ENCODE measurements around the gene HIGD1B. TPM values are rescaled to one million over a fixed set of nuclear protein-coding genes. Genes with fewer than 3 reads are reported as not detected.

Gene HIGD1B
- total and polyA plus RNA-seq, 2 of the 4 experiments (the other 2 are of a cell fraction): not detected

GRCh38 chr17:44828919-44829522 lies 18.7 kb upstream of the HIGD1B start:
- CTCF ChIA-PET: no interaction called here
- intact Hi-C loops (cut with micrococcal nuclease): loop anchor here (1.0 kb wide), 1 partner anchor 50 kb away; no protein-coding TSS in a partner anchor
- Histone ChIP-seq H4K5ac (ENCODE audit: low read depth, low read length) (peak overlapping the region; percentile 0; the same call in 1 of the 2 replicates), H3K4me3 (ENCODE audit: insufficient read depth, low read depth, low read length) (peak overlapping the region; percentile 77), H2AK5ac (ENCODE audit: low read depth, low read length) (peak overlapping the region; percentile 14; the same call in 1 of the 2 replicates), H3K4ac (ENCODE audit: low read depth, low read length) (peak overlapping the region; percentile 77), H3K56ac (ENCODE audit: extremely low read depth, insufficient read depth, low read length) (peak overlapping the region; percentile 84), H4K8ac (ENCODE audit: low read depth in 2 of 2, low read length in 2 of 2) (peak overlapping the region; percentile 9 to 78; a peak in 2 of 4 replicates), H3K4me1 (ENCODE audit: control insufficient read depth, insufficient read depth, low read length) (peaks cover 2% of the 10 kb centered on the region), H4K20me1 (ENCODE audit: insufficient read depth, low read length) (peaks cover 7% of the 10 kb centered on the region; the same call in 1 of the 2 replicates), H2BK15ac (ENCODE audit: low read depth, low read length) (peak overlapping the region; percentile 72; the same call in 2 of the 3 replicates), H3K4me2 (ENCODE audit: low read depth, low read length) (peak overlapping the region; percentile 97), H3K14ac (replicated peaks; ENCODE audit: low read depth, low read length) (peak overlapping the region; percentile 95), H3K27ac (ENCODE audit: insufficient read depth, low read length) (peak overlapping the region; percentile 86), H2BK20ac (ENCODE audit: low read depth, low read length) (peak overlapping the region; percentile 0; the same call in 1 of the 2 replicates), H3K27me3 (ENCODE audit: control insufficient read depth, insufficient read depth, low read length) (no peaks in the 10 kb centered on the region), H3K18ac (ENCODE audit: low read depth, low read length) (peak overlapping the region; percentile 56), H3K23ac (ENCODE audit: low read depth, low read length) (peak overlapping the region; percentile 91), H3K9me3 (ENCODE audit: control insufficient read depth, insufficient read depth, low read length) (no peaks in the 10 kb centered on the region), H2AFZ (replicated peaks; ENCODE audit: low read length, poor library complexity) (peak overlapping the region; percentile 88), H3K36me3 (ENCODE audit: control insufficient read depth, insufficient read depth, low read length) (no peaks in the 10 kb centered on the region), H3K79me1 (ENCODE audit: low read depth in 1 of 2, low read length in 2 of 2) (peaks cover 6 to 22% of the 10 kb centered on the region in 2 experiments; a peak in 2 of 4 replicates), H4K91ac (ENCODE audit: insufficient read depth, low read depth, low read length) (peak overlapping the region; percentile 76), H2AK9ac (replicated peaks; ENCODE audit: low read depth, low read length, poor library complexity) (peak overlapping the region; percentile 94), H3K9ac (ENCODE audit: low read depth, low read length) (peak overlapping the region; percentile 94), H3K9me1 (ENCODE audit: insufficient read depth, low read length) (0 out of 2 replicates have a peak, but pooled peaks cover 4% of the 10 kb centered on the region), H2BK5ac (ENCODE audit: low read depth, low read length, poor library complexity, severe bottlenecking) (peak overlapping the region; percentile 67), H2BK120ac (ENCODE audit: low read depth, low read length) (peak overlapping the region; percentile 72)
- BruUV-seq (replicated peaks): no TSS peak
- DNase-seq (no peak), ATAC-seq (ENCODE audit: low read depth) (peak; percentile 3; the same call in 1 of the 2 replicates)
- 0% methylated on average over 3 of the region's 21 CpGs; no CpG with 5 or more reads in 1 of the 2 experiments for WGBS, 2 experiments (ENCODE audit: extremely low coverage in 2 of 2, insufficient read length in 1 of 2)
- dilution Hi-C loops (cut with HindIII; ENCODE audit: low sequenced_read_pairs, unreplicated experiment): no loop called here
- TF ChIP-seq RAD21 (IDR thresholded peaks at IDR 0.05; ENCODE audit: low read length) (no peak), MAFK (IDR thresholded peaks at IDR 0.05; ENCODE audit: low read depth, low read length) (no peak), ELK1 (IDR thresholded peaks at IDR 0.05; ENCODE audit: borderline replicate concordance, low read depth, low read length) (no peak), CTCF (conservative IDR thresholded peaks at IDR 0.05; ENCODE audit: low read depth, low read length) (no peak), RCOR1 (IDR thresholded peaks at IDR 0.05; ENCODE audit: insufficient replicate concordance, low read length) (no peak), USF2 (IDR thresholded peaks at IDR 0.05; ENCODE audit: low read depth, low read length) (no peak), SMC3 (IDR thresholded peaks at IDR 0.05; ENCODE audit: low read depth, low read length) (no peak), MAZ (IDR thresholded peaks at IDR 0.05; ENCODE audit: borderline replicate concordance, low read depth, low read length) (no peak), CHD1 (IDR thresholded peaks at IDR 0.05; ENCODE audit: low read depth, low read length) (no peak), RFX5 (IDR thresholded peaks at IDR 0.05; ENCODE audit: low read depth, low read length) (no peak)
- POLR2A ChIA-PET (ENCODE audit: unreplicated experiment): no interaction called here
- in situ Hi-C loops (cut with MboI; ENCODE audit: low sequenced_read_pairs): loop anchor here (5.0 kb wide), 1 partner anchor 37 kb away; no protein-coding TSS in a partner anchor

Measured in IMR-90 (cell line).